GM19463 (cell line): ENCODE results near the gene DLK2.
"Not testable (repeated sequence)": the region's sequence is repeated elsewhere in the genome, so short reads cannot be mapped to it uniquely, and the experiment has no call there.

Source experiments
- ATAC-seq: cut with Tn5 transposase; IDR thresholded peaks from one replicate; pipeline ENCODE4 v1.9.1; 2021; ENCODE audit warnings: mild to moderate bottlenecking, moderate library complexity; ENCODE audit not compliant: unreplicated experiment

Gene DLK2

DNA sequence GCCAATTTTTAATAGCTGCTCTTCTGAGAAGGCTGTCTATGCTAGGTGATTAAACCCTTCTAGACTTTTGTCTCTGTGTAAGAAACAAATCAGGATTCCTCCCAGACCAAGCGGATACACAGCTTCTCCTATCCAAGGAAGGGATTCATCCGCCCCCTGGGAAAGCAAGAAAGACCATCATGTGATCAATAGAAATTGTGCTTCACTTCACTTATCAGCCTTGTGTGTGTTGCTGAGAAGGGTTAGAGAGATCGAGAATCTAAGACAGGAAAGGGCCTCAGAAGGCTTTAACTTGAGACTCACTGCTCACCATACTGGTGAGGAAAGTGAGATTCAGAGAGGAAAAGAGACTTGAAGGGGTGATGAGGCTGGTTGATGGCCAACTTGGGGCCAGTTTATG is 26.5 kb downstream of the DLK2 start:
- ATAC-seq: no peak

DNA sequence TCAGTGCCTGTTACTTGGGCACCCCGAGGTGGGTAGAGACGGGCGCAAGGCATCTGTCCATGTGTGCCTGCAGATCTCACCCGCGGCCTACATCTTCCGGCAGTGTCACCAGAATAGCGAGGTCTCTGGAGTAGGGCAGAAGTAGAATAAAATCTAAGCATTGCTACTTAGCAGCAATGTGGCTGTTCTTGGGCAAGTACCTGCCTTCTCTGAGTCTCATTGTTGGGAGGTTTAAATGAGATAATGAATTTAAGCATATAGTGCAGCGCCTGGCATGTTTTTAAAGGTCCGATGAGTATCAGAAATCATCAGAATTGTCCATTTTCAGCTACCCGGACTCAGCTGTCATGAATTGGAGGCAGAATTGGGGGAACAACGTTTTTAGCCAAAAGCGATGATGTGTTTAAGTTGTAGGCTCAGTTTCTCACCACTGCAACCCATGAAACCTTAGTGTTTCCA is 27.2 kb downstream of the DLK2 start:
- peak; percentile 27 for ATAC-seq

DNA sequence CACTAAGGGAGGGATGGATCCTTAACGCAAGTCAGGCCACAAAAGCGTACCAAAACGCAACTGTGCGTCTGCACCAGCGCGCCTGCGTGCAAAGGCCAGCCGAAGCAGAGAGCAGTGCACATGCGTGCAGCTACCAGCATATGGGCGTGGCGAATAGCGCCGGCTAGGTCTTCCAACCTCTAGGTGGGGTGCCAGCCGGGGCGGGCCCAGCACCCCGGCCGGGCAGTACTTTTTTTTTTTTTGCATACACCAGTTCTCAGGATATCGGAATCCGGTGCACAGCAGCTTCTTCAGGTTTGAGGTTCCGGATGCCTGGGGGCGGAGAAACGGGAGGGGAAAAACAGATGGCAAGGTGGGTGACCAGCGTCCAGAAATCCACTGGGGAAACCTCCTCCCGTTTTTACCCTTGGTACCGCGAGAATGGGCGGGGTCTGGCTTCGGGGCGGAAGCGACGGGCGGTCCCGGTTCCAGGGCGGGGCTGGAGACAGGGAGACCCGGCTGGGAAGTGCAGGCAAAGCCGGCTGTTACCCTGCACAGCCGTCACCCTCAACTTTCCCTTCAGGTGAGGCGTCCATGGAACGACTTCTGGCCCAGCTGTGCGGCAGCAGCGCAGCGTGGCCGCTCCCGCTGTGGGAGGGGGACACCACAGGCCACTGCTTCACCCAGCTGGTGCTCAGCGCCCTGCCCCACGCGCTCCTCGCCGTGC is 27.8 kb downstream of the DLK2 start, which contains the start of gene ABCC10:
Gene ABCC10, plus strand, starts transcription at position 136 of the 706 bp plus-strand sequence. Its CDS starts 438 bp downstream, at position 574.
- peak; percentile 93 for ATAC-seq

DNA sequence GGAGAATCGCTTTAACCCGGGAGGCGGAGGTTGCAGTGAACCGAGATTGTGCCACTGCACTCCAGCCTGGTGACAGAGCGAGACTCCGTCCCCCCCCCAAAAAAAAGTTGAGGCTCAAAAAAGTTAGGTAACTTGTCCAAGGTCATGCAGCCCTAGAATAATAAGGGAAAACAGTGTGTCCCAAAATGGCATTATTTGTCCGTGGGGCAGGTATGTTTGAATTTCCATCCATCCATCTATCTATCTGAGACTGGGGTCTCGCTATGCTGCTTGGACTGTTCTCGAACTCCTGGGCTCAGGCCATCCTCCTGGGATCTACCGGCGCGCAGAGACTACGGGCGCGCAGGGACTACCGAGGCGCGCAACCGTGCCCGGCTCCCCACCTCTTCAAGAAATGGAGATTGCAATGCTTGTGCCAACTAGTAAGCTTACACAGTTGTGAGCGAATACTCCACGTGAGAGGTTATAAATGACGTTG is 28.4 kb downstream of the DLK2 start:
- no peak for ATAC-seq

DNA sequence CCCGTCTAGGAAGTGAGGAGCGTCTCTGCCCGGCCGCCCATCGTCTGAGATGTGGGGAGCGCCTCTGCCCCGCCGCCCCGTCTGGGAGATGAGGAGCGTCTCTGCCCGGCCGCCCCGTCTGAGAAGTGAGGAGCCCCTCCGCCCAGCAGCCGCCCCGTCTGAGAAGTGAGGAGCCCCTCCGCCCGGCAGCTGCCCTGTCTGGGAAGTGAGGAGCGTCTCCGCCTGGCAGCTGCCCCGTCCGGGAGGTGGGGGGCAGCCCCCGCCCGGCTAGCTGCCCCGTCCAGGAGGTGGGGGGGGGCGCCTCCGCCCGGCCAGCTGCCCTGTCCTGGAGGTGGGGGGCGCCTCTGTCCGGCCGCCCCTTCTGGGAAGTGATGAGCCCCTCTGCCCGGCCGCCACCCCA is 30.3 kb downstream of the DLK2 start:
- ATAC-seq: not testable (repeated sequence)

DNA sequence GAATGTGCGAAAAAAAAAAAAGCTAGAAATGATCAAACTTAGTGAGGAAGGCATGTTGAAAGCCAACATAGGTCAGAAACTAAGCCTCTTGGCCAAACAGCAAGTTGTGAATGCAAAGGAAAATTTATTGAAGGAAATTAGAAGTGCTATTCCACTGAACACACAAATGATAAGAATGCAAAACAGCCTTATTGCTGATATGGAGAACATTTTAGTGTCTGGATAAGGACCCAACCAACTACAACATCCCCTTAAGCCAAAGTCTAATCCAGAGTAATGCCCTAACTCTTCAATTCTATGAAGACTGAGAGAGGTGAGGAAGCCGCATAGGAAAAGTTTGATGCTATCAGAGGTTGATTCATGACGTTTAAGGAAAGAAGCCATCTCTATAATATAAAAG is 33.5 kb downstream of the DLK2 start:
- ATAC-seq: no peak

DNA sequence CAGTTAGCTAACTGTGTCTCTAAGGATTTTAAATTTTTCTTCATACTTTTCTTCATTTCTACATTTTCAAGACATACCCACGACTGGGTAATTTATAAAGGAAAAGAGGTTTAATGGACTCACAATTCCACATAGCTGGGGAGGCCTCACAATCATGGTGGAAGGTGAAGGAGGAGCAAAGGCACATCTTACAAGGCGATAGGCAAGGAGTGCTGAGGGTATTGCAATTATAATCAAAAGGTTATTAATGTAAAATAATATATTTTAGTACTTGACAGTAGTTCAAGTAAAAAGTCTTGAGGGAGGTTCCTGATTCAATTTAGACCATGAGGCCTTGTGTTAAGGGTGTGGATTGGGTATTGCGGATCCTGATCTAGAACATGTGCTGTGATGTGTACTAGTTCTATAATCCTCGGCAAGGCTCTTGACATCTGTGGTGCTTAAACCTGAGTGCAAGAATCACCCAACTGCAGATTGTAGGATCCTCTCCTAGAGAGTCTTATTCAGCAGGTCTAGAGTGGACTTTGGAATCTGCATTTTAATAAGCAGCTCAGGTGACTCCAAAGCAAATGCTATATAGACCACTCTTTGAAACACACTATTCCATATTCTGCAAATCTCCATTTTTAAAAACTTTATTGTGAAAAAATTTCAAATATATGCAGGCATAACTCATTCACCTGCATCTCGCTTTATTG is 35.2 kb downstream of the DLK2 start:
- ATAC-seq: no peak

DNA sequence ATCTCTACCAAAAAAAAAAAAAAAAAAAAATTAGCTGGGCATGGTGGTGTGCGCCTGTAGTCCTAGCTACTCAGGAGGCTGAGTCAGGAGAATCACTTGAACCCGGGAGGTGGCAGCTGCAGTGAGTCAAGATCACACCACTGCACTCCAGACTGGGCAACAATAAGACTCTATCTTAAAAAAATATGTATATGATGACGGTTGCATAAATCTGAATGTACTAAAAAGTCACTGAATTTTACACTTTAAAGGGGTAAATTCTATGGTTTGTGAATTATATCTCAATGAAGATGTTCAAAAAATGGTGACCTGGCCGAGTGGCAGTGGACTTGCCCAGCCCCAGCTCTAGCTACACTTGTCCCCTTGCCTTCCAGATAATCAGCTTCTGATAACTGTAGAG is 38.4 kb downstream of the DLK2 start:
- ATAC-seq: no peak

DNA sequence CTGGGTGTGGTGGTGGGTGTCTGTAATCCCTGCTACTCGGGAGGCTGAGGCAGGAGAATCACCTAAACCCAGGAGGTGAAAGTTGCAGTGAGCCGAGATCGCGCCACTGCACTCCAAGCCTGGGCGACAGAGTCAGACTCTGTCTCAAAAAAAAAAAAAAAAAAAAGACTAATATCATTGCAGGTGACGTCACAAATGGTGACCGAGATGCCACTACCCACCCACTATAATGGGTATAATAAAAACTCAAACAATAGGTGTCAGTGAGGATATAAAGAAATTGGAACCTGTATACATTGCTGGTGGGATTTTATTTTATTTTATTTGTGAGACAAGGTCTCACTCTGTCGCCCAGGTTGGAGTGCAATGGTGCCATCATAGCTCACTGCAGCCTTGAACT is 40.1 kb downstream of the DLK2 start:
- ATAC-seq: not testable (repeated sequence)

DNA sequence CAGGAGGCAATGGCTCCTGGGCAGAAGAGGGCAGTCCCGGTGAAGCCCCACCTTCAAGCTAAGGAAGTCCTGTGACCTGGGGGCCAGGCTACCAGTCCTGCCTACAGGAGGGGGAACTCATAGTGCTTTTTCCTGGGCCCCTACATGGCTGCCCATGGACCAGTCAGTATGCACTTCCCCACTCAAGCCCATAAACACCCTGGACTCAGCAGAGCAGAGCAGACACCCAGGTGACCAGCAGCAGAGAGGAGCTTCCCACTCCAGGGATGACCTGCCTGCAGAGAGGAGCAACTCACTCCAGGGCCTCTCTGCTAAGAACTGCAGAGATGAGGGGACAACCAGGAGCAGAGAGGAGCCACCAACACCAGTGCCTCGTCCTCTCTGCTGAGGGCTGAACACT is 42.3 kb downstream of the DLK2 start:
- ATAC-seq: no peak

DNA sequence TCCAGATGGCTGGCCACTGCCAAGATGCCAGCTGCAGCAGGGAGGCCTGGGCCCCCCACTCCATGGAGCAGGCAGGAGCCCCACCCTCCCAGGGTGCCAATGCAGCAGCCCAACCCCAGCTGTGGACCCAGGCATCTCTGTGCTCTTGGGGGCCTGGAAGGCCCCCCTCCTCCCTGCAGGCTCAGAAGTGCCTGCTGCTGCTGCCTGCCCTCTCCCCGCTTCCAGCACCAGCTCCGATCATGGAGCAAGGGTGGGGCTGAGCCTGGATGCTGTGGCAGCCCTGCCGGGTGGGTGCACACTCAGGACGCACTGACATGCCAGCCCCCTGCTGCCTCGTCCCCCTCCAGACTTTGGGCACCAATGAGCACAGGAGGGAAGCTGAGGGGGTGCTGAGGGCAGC is 42.8 kb downstream of the DLK2 start:
- ATAC-seq: no peak

DNA sequence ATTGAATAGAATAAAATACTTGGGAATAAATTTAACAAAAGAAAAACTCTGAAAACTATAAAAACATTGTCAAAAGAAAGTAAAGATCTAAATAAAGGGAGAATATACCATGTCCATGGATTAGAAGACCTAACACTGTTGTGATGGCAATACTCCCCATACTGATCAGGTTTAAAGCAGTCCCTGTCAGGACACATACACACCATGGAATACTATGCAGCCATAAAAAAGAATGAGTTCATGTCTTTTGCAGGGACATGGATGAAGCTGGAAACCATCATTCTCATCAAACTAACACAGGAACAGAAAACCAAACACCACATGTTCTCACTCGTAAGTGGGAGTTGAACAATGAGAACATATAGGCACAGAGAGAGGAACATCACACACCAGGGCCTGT is 44.6 kb downstream of the DLK2 start:
- not testable (repeated sequence) for ATAC-seq

DNA sequence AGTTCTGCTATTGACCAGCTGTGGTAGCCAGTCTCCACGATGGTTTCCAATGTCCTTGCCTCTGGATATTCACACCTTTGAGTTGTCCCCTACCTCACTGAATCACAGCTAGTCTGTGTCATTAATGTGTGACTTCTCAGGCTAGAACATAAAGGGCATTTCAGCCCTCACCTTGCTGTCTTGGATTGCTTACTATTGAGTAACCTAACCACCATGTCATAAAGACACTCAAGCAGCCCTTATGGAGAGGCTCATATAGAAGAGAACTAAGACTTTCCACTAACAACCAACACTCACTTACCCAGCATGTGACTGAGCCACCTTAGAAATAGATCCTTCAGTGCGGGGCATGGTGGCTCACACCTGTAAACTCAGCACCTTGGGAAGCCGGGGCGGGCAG is 47.1 kb downstream of the DLK2 start:
- no peak for ATAC-seq

DNA sequence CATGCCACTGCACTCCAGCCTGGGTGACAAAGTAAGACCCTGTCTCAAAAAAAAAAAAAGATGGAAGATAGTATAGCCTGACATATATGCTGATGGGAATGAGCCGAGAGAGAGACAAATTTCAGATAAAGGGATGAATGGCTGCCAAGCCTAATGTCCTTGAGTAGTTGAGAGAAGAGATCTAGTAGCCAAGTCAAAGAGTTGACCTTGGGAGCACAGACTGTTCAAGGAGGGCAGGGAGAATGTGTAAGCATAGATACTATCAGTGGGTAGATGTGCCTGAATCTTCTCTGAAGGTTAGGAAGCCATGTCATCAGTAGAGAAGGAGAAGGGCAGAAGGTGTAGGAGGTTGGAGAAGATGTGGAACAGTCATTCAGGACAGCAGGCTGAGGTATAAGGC is 48.1 kb downstream of the DLK2 start:
- no peak for ATAC-seq

DNA sequence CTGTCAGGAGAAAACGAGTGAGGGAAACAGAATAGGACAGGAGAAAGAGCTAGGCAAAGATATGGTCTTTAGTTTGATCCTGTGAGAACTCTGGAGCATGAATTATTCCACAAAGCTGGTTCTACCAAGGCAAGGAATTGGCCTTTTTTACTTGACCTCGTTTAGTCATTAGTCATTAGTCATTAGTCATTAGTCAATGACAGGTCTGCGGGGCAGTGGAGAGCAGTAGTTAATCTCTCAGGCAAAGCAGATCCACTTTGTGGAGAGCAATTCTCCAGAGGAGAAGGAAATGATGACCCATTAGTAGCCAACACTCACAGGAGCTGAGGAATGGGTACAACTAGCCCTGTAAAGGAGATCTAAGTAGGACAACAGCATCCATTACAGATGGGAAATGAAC is 50.0 kb downstream of the DLK2 start:
- ATAC-seq: no peak

DNA sequence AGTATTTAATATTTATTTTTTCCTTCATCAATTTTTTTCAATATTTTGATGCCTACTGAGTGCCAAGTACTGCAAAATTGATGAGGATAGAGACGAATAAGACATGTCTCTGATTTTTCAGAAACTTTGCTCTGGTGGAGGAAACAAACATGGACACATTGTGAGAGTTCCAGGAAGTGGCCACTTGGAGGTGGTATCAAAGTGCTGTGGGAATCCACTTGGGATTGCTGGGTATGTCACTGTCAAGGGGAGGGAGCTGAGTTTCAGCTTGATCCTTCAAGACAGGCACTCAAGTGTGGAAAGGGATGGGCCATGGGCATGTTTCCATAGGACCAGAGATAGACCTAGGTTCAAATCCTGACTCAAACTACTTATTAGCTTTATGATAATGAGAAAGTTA is 52.5 kb downstream of the DLK2 start:
- no peak for ATAC-seq

DNA sequence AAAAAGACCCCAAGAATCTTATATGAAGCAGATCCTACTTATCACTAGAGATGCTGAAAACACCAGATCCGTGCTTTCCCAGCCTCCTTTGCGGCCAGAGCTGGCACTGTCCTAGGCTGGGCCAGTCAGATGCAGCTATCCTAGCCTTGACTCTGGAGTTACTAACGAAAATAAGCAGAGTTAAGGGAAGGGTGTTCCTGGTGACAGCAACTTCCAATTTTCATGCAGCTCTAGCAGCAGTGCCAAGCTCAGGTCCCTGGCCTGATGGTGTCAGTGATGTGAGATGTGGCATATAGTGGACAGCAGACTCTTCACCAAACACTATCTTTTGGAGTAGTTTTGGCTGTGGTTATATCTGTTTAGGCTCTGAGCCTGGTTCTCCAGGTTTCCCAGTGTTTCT is 53.6 kb downstream of the DLK2 start:
- ATAC-seq: no peak
